KMS-11 (cell line): ENCODE measurements around the gene EPYC.

Experiments used
- H2AFZ ChIP-seq: fragments of 200-600 bp; sonication (generic); 2 replicates; pipeline ENCODE4 v1.6.1; 2016; ENCODE audit warnings: antibody characterized with exemption, mixed run types, low read depth
- H3K27ac ChIP-seq: fragments of 200-600 bp; sonication (generic); 2 replicates; pipeline ENCODE4 v1.6.1; 2016; ENCODE audit warnings: mild to moderate bottlenecking, mixed run types
- H3K27me3 ChIP-seq: fragments of 200-600 bp; sonication (generic); 2 replicates; pipeline ENCODE4 v1.6.1; 2017; ENCODE audit warnings: mild to moderate bottlenecking, low read depth, mixed run types, moderate library complexity; ENCODE audit not compliant: insufficient read depth
- H3K36me3 ChIP-seq: fragments of 200-600 bp; sonication (generic); 2 replicates; pipeline ENCODE4 v1.6.1; 2017; ENCODE audit warnings: mild to moderate bottlenecking, mixed run types; ENCODE audit not compliant: insufficient read depth
- H3K4me1 ChIP-seq: fragments of 200-600 bp; sonication (generic); 2 replicates; pipeline ENCODE4 v1.6.1; 2016; ENCODE audit warnings: mild to moderate bottlenecking, low read depth, mixed run types; ENCODE audit not compliant: poor library complexity, severe bottlenecking
- H3K4me2 ChIP-seq: fragments of 200-600 bp; sonication (generic); 2 replicates; pipeline ENCODE4 v1.7.0; 2016; ENCODE audit warnings: mild to moderate bottlenecking, mixed run types
- H3K4me3 ChIP-seq: fragments of 200-600 bp; sonication (generic); IDR thresholded peaks from 2 replicates; pipeline ENCODE4 v1.6.1; 2017; ENCODE audit warnings: low read depth, low read length, mixed read lengths; ENCODE audit not compliant: insufficient read depth
- H3K79me2 ChIP-seq: fragments of 200-600 bp; sonication (generic); 2 replicates; pipeline ENCODE4 v1.6.1; 2016; ENCODE audit warnings: low read depth, mixed run types; ENCODE audit not compliant: insufficient read depth
- H3K9ac ChIP-seq: fragments of 200-600 bp; sonication (generic); 2 replicates; pipeline ENCODE4 v1.6.1; 2016; ENCODE audit warnings: mild to moderate bottlenecking, mixed run types
- H4K20me1 ChIP-seq: fragments of 200-600 bp; sonication (generic); 2 replicates; pipeline ENCODE4 v1.6.1; 2016; ENCODE audit warnings: mild to moderate bottlenecking, mixed run types; ENCODE audit not compliant: insufficient read depth
- TF ChIP-seq, protein P1 (sequence below): fragments of 200-600 bp; sonication (generic); conservative IDR thresholded peaks from 2 replicates; pipeline ENCODE4 v1.6.1; 2017; ENCODE audit warnings: low read depth, mild to moderate bottlenecking, antibody characterized with exemption, low read length, moderate library complexity, mixed read lengths

The EPYC gene

DNA sequence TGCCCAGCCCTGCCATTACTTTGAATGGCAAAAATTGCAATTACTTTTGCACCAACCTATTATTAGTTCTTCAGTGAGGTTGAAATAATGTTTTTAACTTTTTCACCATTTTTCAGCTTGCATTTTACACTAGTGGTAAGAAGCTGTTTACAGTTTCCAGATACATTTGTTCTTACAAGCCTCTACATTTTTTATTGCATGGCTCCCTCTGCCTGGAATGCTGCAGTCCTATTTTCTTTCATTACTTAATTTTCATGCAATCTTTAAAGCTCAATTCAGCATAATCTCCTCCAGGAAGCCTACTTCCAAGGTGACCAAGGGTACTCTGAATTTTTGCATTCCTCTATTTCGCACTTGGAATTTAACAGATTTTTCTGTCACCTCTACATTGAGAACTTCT lies 83.2 kb downstream of the EPYC start:
- no peaks in the 10 kb centered on the region for H3K36me3 ChIP-seq
- no peaks in the 10 kb centered on the region for H3K27me3 ChIP-seq
- no peak overlapping the region for H3K27ac ChIP-seq
- H3K4me3 ChIP-seq, result no peak overlapping the region
- no peaks in the 10 kb centered on the region for H4K20me1 ChIP-seq
- no peak overlapping the region for H2AFZ ChIP-seq
- no peaks in the 10 kb centered on the region for H3K4me1 ChIP-seq
- H3K4me2 ChIP-seq, result no peak overlapping the region
- no peak overlapping the region for H3K9ac ChIP-seq
- no peaks in the 10 kb centered on the region for H3K79me2 ChIP-seq
- TF ChIP-seq, protein P1, sequence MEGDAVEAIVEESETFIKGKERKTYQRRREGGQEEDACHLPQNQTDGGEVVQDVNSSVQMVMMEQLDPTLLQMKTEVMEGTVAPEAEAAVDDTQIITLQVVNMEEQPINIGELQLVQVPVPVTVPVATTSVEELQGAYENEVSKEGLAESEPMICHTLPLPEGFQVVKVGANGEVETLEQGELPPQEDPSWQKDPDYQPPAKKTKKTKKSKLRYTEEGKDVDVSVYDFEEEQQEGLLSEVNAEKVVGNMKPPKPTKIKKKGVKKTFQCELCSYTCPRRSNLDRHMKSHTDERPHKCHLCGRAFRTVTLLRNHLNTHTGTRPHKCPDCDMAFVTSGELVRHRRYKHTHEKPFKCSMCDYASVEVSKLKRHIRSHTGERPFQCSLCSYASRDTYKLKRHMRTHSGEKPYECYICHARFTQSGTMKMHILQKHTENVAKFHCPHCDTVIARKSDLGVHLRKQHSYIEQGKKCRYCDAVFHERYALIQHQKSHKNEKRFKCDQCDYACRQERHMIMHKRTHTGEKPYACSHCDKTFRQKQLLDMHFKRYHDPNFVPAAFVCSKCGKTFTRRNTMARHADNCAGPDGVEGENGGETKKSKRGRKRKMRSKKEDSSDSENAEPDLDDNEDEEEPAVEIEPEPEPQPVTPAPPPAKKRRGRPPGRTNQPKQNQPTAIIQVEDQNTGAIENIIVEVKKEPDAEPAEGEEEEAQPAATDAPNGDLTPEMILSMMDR, result no peak

DNA sequence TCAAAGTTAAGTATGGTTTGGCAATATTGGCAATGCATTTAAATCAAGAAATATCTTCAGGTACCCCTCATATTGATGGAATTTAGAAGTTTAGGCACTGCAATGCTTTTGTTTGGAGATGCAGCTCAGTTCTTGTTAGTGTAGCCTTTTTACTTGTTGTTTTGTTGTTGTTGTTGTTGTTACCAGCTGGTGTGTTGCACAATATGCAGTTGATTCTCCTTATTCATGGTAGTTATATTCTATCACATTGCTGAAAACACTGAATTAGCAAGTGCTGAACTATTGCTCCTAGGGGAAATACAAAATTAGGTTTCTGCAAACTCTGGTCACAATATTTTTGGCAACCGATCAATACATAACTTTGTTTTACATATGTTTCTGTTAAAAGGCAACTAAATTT lies 84.5 kb downstream of the EPYC start:
- Histone ChIP-seq H4K20me1 (no peaks in the 10 kb centered on the region), H3K79me2 (no peaks in the 10 kb centered on the region), H3K9ac (no peak overlapping the region), H3K4me3 (no peak overlapping the region), H3K36me3 (no peaks in the 10 kb centered on the region), H3K4me2 (no peak overlapping the region), H3K27me3 (no peaks in the 10 kb centered on the region), H3K4me1 (no peaks in the 10 kb centered on the region), H3K27ac (no peak overlapping the region), H2AFZ (no peak overlapping the region)
- TF ChIP-seq, protein P1, result no peak

DNA sequence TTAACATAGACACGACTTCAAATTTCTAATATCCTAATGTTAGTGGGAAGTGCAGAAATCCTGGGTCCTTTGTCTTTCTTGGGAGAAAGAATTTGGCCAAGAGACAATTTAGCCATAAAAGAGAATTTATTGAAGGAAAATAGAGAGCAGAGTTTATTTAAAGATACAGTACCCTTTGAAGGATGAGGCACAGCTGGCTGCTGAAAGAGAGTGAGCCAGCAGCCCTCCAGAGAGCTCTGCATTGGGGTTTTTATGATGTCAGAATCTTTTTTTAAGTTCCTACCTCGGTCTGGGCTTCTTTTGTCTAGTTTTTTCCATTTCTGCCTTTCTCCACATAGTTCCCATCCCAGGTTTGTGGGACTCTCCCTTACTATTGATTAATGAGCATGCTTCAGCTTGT lies 87.3 kb downstream of the EPYC start:
- Histone ChIP-seq H3K9ac (no peak overlapping the region), H2AFZ (no peak overlapping the region), H3K4me3 (no peak overlapping the region), H4K20me1 (no peaks in the 10 kb centered on the region), H3K4me2 (no peak overlapping the region), H3K27me3 (no peaks in the 10 kb centered on the region), H3K27ac (no peak overlapping the region), H3K36me3 (no peaks in the 10 kb centered on the region), H3K4me1 (no peaks in the 10 kb centered on the region), H3K79me2 (no peaks in the 10 kb centered on the region)
- TF ChIP-seq, protein P1, result no peak

DNA sequence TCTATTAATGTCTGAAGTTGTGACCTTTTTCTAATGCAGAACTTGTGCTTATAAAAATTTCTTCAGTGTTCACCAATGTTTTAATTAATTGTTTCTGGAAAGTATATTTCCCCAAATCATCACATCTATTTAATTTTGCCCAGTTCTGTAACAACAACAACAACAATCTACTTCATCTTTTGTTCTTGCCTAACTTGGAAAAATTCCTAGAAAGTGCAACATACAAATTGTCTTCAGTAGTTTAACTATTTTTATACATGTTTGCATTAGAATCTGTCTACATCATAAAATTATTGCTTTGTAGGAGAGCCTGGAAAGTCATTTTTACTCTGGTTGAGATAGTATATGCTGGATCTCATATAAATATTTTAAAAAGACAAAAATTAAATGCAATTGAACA lies 88.3 kb downstream of the EPYC start:
- Histone ChIP-seq H3K36me3 (no peaks in the 10 kb centered on the region), H3K27me3 (no peaks in the 10 kb centered on the region), H2AFZ (no peak overlapping the region), H3K4me2 (no peak overlapping the region), H4K20me1 (no peaks in the 10 kb centered on the region), H3K4me1 (no peaks in the 10 kb centered on the region), H3K9ac (no peak overlapping the region), H3K79me2 (no peaks in the 10 kb centered on the region), H3K4me3 (no peak overlapping the region), H3K27ac (no peak overlapping the region)
- TF ChIP-seq, protein P1, result no peak

DNA sequence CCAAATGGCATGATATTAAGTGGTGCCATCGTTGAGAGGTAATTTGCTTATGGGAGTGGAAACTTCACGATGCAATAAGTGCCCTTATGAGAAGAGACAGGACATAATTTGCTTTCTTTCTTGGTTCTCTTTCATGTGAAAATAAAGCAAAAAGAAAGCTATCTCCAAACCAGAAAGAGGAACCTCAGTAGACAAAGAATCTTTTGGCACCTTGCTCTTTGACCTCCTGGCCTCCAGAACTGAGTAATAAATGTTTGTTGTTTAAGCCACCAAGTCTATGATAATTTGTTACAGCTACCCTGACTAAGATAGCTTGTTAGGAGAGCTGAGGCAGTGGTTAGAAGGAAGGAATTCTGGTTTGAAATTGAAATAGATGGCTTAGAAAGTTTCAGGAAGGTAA lies 89.4 kb downstream of the EPYC start:
- TF ChIP-seq, protein P1, result no peak
- H3K4me1 ChIP-seq, result no peaks in the 10 kb centered on the region
- H3K27me3 ChIP-seq, result no peaks in the 10 kb centered on the region
- H3K36me3 ChIP-seq, result no peaks in the 10 kb centered on the region
- H2AFZ ChIP-seq, result no peak overlapping the region
- no peak overlapping the region for H3K4me2 ChIP-seq
- no peak overlapping the region for H3K27ac ChIP-seq
- H3K9ac ChIP-seq, result no peak overlapping the region
- H3K79me2 ChIP-seq, result no peaks in the 10 kb centered on the region
- no peaks in the 10 kb centered on the region for H4K20me1 ChIP-seq
- H3K4me3 ChIP-seq, result no peak overlapping the region
